Activated T-cell treated with anti-CD3 and anti-CD28 coated beads, Interleukin-2, amount 50 U/mL, for 4 hours (primary cell): Measurements from ENCODE around the gene PIN1. TPM values are rescaled to one million over a fixed set of nuclear protein-coding genes. Genes with fewer than 3 reads are reported as not detected.
A peak's percentile ranks its signal among the peaks of the same experiment; 100 is the strongest.
"Not testable (repeated sequence)": the region's sequence is repeated elsewhere in the genome, so short reads cannot be mapped to it uniquely, and the experiment has no call there.

Experiments
- ATAC-seq, 2 donors: fragments of 200-7000 bp; cut with Tn5 transposase; one replicate each; pipeline ENCODE4 v1.10.0; 2021
- DNase-seq: peaks from one replicate; pipeline ENCODE4 v3.0.0-alpha.2; 2020
- H3K27me3 Mint-ChIP-seq: one replicate; pipeline ENCODE4 v1.8.0; 2021; ENCODE audit warnings: low read depth, mixed read lengths
- H3K36me3 Mint-ChIP-seq: one replicate; pipeline ENCODE4 v1.8.0; 2022; ENCODE audit warnings: mixed read lengths; ENCODE audit not compliant: insufficient read depth
- H3K4me1 Mint-ChIP-seq: one replicate; pipeline ENCODE4 v1.8.0; 2021; ENCODE audit warnings: low read depth, mixed read lengths
- H3K4me3 Mint-ChIP-seq: one replicate; pipeline ENCODE4 v1.8.0; 2021; ENCODE audit warnings: mild to moderate bottlenecking, moderate library complexity, mixed read lengths
- H3K9me3 Mint-ChIP-seq: one replicate; pipeline ENCODE4 v1.8.0; 2021; ENCODE audit warnings: mixed read lengths
- total RNA-seq, 3 donors: library from RNA; stranded (reverse); gene quantifications; one replicate each; pipeline ENCODE4 v1.2.1, GENCODE V29; 2021

The PIN1 gene
- total RNA-seq, 3 donors from 2014 or later, result 95.8 to 99.4 (median 97.9) TPM

DNA sequence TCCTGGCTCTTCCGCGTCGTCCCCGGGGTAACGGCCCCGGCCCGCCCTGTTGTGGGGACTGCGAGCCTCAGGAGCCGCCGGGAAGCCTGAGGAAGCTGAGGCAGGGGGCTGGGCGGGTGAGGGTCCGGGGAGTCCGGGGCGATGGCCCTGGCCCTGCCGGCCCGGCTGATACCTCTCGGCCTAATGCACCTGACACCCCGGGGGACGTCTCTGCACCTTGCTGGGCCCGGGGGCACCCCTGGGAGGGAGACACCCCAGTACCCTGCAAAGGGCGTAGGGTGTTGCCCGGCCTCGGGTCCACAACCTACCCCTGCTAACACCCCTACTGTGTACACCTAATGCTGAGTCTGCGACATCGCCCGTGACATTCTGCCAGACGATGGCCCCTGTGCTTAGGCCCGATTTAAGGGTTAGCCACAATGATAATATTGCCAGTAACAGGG lies 410 bp downstream of the PIN1 start:
- no peaks in the 10 kb centered on the region for H3K9me3 Mint-ChIP-seq
- no peaks in the 10 kb centered on the region for H3K27me3 Mint-ChIP-seq
- peak overlapping the region; percentile 90 for H3K4me3 Mint-ChIP-seq
- H3K4me1 Mint-ChIP-seq, result peaks cover 15% of the 10 kb centered on the region
- H3K36me3 Mint-ChIP-seq, result peaks cover 3% of the 10 kb centered on the region
- ATAC-seq (peak; percentile 2 to 11), DNase-seq (no peak)

DNA sequence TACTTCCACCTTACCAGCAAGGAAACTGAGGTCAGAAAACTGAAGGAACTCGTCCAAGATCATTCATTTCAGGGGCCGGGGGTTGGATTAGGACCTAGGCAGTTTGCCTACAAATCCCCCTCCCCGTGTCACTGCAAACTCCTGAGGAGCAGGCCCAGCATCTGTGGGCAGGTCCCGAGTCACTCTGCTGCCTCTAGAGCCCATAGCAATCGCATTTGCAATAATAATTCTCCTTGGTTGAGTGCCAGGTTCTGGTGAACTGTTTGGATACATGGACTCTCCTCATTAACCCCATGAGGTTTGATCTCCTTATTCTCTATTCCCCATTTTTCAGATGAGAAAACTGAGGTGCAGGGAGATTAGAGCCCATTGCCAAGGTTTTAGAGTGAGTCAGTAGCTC lies 903 bp downstream of the PIN1 start:
- Mint-ChIP-seq H3K4me3 (peak overlapping the region; percentile 90), H3K9me3 (no peaks in the 10 kb centered on the region), H3K36me3 (peaks cover 6% of the 10 kb centered on the region), H3K4me1 (peaks cover 15% of the 10 kb centered on the region), H3K27me3 (no peaks in the 10 kb centered on the region)
- ATAC-seq, result no peak
- no peak for DNase-seq

DNA sequence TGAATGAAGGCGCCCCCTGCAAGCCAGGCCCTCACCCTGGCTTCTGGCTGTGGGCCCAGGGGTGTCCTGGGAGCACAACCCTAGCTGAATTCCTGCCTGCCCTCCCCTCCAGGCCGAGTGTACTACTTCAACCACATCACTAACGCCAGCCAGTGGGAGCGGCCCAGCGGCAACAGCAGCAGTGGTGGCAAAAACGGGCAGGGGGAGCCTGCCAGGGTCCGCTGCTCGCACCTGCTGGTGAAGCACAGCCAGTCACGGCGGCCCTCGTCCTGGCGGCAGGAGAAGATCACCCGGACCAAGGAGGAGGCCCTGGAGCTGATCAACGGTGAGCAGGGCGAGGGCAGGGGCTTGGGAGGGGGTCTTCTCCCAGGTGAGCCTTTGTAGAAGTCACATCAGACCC lies 3.2 kb downstream of the PIN1 start:
- Mint-ChIP-seq H3K4me3 (no peak overlapping the region), H3K4me1 (peaks cover 18% of the 10 kb centered on the region), H3K9me3 (no peaks in the 10 kb centered on the region), H3K27me3 (no peaks in the 10 kb centered on the region), H3K36me3 (peaks cover 24% of the 10 kb centered on the region)
- ATAC-seq (no peak), DNase-seq (no peak)

DNA sequence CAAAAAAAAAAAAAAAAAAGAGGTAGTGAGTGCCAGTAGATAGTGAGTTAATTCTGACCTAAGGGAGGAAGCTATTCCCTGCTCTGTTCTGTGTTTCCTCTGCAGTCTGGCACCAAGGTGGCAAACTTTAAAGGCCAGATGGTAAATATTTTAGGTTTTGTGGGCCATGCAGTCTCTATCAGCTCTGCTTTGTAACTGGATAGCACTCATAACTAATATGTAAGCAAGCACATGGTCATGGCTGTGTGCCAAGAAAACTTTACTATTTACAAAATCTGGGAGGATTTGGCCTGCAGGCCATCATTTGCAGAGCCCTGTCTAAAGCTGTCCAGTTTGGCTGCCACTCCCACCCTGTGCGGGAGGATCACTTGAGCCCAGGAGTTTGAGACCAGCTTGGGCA lies 4.3 kb downstream of the PIN1 start:
- H3K27me3 Mint-ChIP-seq, result no peaks in the 10 kb centered on the region
- H3K36me3 Mint-ChIP-seq, result peaks cover 32% of the 10 kb centered on the region
- H3K4me1 Mint-ChIP-seq, result peaks cover 18% of the 10 kb centered on the region
- no peak for ATAC-seq
- no peak for DNase-seq
- no peaks in the 10 kb centered on the region for H3K9me3 Mint-ChIP-seq
- H3K4me3 Mint-ChIP-seq, result no peak overlapping the region

DNA sequence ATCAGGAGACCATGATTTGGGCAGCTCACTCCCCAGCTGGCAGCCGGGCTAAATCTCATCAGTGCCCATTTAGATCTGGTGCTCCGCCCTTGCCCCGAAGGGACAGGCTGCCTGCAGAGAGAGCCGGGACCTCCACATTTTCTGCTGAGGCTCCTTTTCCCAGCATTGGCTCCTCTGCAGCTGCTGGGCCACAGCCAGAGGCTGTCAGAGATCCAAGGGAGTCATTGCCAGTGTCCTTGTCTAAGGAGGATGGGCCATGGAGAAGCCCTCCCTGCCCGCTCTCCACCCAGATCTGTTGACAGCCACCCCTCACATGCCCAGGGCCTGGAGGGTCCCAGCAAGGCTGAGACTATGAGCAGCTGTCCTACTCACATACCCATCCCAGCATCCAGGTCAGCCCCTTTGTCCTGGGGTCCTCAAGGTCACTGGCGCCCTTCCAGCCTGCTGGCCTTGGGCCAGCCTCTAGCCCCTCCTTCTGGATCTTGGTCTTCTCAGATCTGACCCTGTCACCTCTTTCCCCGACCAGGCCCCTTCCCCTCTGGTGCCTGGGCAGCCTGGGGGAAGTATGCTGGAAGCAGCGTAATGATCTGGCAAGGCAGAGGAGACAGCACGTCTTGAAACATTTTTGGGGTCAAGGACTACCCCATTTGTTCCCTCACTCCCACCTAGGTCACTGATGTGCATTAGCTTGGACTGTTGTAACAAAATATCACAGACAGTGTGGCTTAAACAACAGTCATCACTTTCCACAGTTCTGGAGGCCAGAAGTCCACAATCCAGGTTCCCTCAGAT lies 7.9 kb downstream of the PIN1 start:
- ATAC-seq (no peak), DNase-seq (no peak)
- Mint-ChIP-seq H3K9me3 (no peaks in the 10 kb centered on the region), H3K27me3 (no peaks in the 10 kb centered on the region), H3K4me1 (peaks cover 23% of the 10 kb centered on the region), H3K4me3 (no peak overlapping the region), H3K36me3 (peaks cover 39% of the 10 kb centered on the region)

- H3K4me1 Mint-ChIP-seq, result peaks cover 22% of the 10 kb centered on the region
- not testable (repeated sequence) for DNase-seq, H3K27me3 Mint-ChIP-seq, ATAC-seq, H3K9me3 Mint-ChIP-seq, H3K4me3 Mint-ChIP-seq
- H3K36me3 Mint-ChIP-seq, result peaks cover 39% of the 10 kb centered on the region
Observed at GRCh38 chr19:9843626-9844273, 8.6 kb downstream of the PIN1 start.

- H3K9me3 Mint-ChIP-seq, result no peaks in the 10 kb centered on the region
- no peak overlapping the region for H3K4me3 Mint-ChIP-seq
- DNase-seq (peak; percentile 52), ATAC-seq (peak; percentile 84 to 96)
- H3K4me1 Mint-ChIP-seq, result peaks cover 17% of the 10 kb centered on the region
- H3K36me3 Mint-ChIP-seq, result peaks cover 23% of the 10 kb centered on the region
- H3K27me3 Mint-ChIP-seq, result no peaks in the 10 kb centered on the region
Observed at GRCh38 chr19:9847087-9847671, 12.1 kb downstream of the PIN1 start.

- peaks cover 20% of the 10 kb centered on the region for H3K4me1 Mint-ChIP-seq
- H3K36me3 Mint-ChIP-seq, result peaks cover 19% of the 10 kb centered on the region
- ATAC-seq, result peak in 1 of 2 donors; percentile 46
- no peak overlapping the region for H3K4me3 Mint-ChIP-seq
- peak; percentile 45 for DNase-seq
- H3K27me3 Mint-ChIP-seq, result no peaks in the 10 kb centered on the region
- no peaks in the 10 kb centered on the region for H3K9me3 Mint-ChIP-seq
Observed at GRCh38 chr19:9848060-9848459, 12.9 kb downstream of the PIN1 start.

DNA sequence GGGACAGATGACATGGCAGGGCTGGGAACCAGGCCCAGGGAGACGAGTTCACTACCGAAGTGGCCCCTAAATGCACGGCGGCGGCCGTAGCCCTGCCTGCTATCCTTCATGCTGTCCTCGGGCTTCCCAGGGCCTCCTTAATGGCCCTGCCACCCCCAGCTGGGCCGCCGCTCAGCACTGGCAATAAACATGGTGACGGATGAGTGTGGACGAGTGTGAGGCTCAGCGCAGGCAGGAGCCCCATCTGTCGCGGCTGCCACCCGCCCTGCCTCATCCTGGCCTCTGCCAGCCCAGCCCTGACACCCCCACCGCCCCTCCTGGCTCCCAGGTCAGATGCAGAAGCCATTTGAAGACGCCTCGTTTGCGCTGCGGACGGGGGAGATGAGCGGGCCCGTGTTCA lies 13.6 kb downstream of the PIN1 start:
- Mint-ChIP-seq H3K27me3 (no peaks in the 10 kb centered on the region), H3K36me3 (peaks cover 13% of the 10 kb centered on the region), H3K9me3 (no peaks in the 10 kb centered on the region), H3K4me1 (peaks cover 23% of the 10 kb centered on the region), H3K4me3 (no peak overlapping the region)
- ATAC-seq, result no peak
- DNase-seq, result no peak

DNA sequence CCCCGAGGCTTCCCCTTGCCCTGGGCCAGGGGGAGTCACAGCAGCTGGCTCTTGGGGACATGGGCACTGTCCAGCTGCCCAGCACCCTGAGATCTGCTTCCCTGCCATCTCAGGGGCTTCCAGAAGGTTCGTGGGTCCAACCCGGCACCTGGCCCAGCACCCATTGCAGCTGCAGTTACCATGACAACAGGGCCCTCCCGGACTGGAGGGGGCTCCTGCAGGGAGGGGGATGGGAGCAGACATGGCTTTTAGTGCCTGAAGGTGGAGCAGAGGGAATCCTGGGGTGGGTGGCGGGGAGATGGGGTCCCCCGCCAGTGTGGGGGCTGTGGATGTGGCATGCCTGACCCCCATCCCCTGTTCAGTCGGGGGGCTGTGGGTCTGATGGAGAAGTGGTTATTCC lies 14.7 kb downstream of the PIN1 start:
- H3K4me3 Mint-ChIP-seq, result no peak overlapping the region
- no peak for DNase-seq
- no peaks in the 10 kb centered on the region for H3K9me3 Mint-ChIP-seq
- H3K4me1 Mint-ChIP-seq, result peaks cover 26% of the 10 kb centered on the region
- peaks cover 9% of the 10 kb centered on the region for H3K36me3 Mint-ChIP-seq
- ATAC-seq, result no peak
- H3K27me3 Mint-ChIP-seq, result no peaks in the 10 kb centered on the region

- H3K36me3 Mint-ChIP-seq, result peaks cover 8% of the 10 kb centered on the region
- H3K27me3 Mint-ChIP-seq, result no peaks in the 10 kb centered on the region
- ATAC-seq, result no peak
- no peaks in the 10 kb centered on the region for H3K9me3 Mint-ChIP-seq
- peaks cover 25% of the 10 kb centered on the region for H3K4me1 Mint-ChIP-seq
- H3K4me3 Mint-ChIP-seq, result no peak overlapping the region
- no peak for DNase-seq
Observed at GRCh38 chr19:9850235-9850959, 15.3 kb downstream of the PIN1 start.

DNA sequence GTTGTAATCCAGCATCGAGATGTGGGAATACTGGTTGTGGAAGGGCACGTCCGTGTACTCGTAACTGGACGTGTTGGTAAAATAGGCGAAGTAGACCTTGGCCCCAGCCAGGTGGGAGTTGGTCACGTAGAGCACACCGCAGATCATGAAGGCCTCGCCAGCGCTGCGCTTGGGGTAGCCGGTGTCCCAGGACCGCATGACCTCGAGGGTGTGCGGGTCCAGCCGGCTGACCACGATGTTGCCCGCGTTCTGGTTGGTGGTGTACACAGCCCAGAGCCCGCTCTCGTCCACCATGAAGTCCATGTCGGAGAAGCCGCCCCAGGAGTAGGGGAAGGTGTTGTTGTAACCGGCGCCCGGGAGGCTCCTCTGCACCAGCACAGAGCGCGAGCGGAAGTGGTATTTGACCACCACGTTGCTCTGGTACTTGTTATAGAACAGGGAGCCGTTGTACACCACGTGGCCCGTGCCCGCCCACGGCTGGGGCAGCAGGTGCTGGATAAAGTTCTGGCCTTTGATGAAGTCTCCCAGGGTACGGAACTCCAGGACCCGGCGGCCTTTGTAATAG lies 19.2 kb downstream of the PIN1 start:
- DNase-seq (no peak), ATAC-seq (no peak)
- no peaks in the 10 kb centered on the region for H3K27me3 Mint-ChIP-seq
- H3K9me3 Mint-ChIP-seq, result no peaks in the 10 kb centered on the region
- H3K36me3 Mint-ChIP-seq, result peaks cover 5% of the 10 kb centered on the region
- no peak overlapping the region for H3K4me3 Mint-ChIP-seq
- peaks cover 41% of the 10 kb centered on the region for H3K4me1 Mint-ChIP-seq

DNA sequence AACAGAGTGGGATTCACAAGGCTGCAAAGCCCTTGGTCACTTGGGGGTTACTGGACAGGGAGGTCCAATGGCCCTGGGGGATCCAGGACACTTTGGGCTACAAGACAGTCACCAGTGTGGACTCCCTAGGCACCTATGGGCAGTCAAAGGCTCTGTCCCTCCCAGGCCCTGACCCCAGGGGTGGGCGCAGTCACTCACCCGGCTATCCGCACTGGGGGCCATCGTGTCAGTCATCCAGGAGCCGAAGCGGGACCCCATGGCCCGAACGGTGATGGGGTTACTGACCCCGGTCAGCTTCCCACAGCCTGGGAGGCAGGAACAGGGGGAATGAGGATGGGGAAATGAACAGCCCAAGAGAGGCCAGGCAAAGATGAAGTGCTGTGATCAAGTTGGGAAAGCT lies 21.5 kb downstream of the PIN1 start:
- ATAC-seq (no peak), DNase-seq (no peak)
- Mint-ChIP-seq H3K4me1 (peaks cover 60% of the 10 kb centered on the region), H3K27me3 (no peaks in the 10 kb centered on the region), H3K36me3 (peaks cover 5% of the 10 kb centered on the region), H3K4me3 (peak overlapping the region; percentile 37), H3K9me3 (no peaks in the 10 kb centered on the region)

DNA sequence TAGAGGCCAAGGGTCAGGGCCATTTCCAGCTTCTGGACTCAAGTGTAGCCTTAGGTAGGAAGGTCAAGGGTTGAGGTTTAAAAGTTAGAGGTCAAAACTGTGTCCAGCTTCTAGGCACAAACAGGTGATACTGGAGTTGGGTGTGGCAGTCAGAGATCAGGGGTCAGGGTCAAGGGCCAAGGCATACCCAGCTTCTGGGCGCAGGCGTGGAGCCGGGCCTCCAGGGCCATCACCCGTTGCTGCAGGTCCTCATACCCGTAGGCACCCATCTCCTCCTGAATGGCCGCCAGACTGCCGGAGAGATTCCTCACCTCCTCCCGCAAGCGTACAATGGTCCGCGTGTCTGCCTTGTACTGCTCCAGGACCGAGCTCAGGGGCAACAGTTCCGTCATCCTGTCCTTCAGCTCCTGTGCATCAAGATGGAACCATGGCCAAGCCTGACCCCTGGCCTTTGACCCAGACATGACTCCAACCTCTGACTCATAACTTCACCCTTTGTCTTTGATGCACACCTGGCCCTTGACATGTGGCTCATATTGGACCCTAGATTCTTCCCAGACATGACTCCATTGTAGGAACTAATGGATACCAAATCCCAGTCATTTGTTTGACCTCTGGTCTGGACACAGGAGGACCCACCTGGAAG lies 22.1 kb downstream of the PIN1 start:
- DNase-seq, result no peak
- H3K36me3 Mint-ChIP-seq, result peaks cover 3% of the 10 kb centered on the region
- H3K4me3 Mint-ChIP-seq, result peak overlapping the region; percentile 78
- no peaks in the 10 kb centered on the region for H3K9me3 Mint-ChIP-seq
- H3K4me1 Mint-ChIP-seq, result peaks cover 66% of the 10 kb centered on the region
- ATAC-seq, result no peak
- no peaks in the 10 kb centered on the region for H3K27me3 Mint-ChIP-seq
